H1 (cell line): ENCODE data around the gene CBLC. TPM values are rescaled to one million over a fixed set of nuclear protein-coding genes. Genes with fewer than 3 reads are reported as not detected.
A peak's percentile ranks its signal among the peaks of the same experiment; 100 is the strongest.

Experiments used
- CTCF ChIA-PET: fragments of 300-600 bp; sonication (Branson Sonifier 250); formaldehyde crosslinking; loops from one replicate; lab custom pipeline; 2021; ENCODE audit not compliant: partially characterized antibody; lab: Charles Lee
- POLR2A ChIA-PET: fragments of 300-600 bp; sonication (Branson Sonifier 250); formaldehyde crosslinking; loops from one replicate; lab custom pipeline; 2021; ENCODE audit warnings: inconsistent platforms; ENCODE audit not compliant: partially characterized antibody; lab: Charles Lee
- DNase-seq, 2 experiments: peaks; one replicate each; pipeline versions ENCODE4 v3.0.0 to v3.0.0-alpha.2; 2010 to 2022; ENCODE audit warnings: low spot score in 2 of 2, low read depth in 1 of 2, mixed read lengths in 1 of 2
- FAIRE-seq: peaks from 2 replicates; lab custom pipeline; 2011; peaks lifted over from hg19 to GRCh38; lab: Jason Lieb, UNC
- H2AFZ ChIP-seq: 2 replicates; pipeline ENCODE4 v1.8.1; 2012; ENCODE audit warnings: low read length, inconsistent platforms
- H2AK5ac ChIP-seq: 2 replicates; pipeline ENCODE4 v1.6.1; 2013; ENCODE audit warnings: low read depth, low read length
- H2BK120ac ChIP-seq: replicated peaks from 2 replicates; pipeline ENCODE3; 2013; ENCODE audit warnings: low read depth, low read length, inconsistent platforms
- H2BK12ac ChIP-seq: 2 replicates; pipeline ENCODE4 v1.6.1; 2013; ENCODE audit warnings: low read depth, low read length
- H2BK15ac ChIP-seq: 2 replicates; pipeline ENCODE4 v1.6.1; 2013; ENCODE audit warnings: low read length
- H2BK20ac ChIP-seq: 2 replicates; pipeline ENCODE4 v1.6.1; 2013; ENCODE audit warnings: low read length
- H2BK5ac ChIP-seq: 2 replicates; pipeline ENCODE4 v1.6.1; 2013; ENCODE audit warnings: low read depth, low read length
- H3K14ac ChIP-seq: 2 replicates; pipeline ENCODE4 v1.6.1; 2013; ENCODE audit warnings: inconsistent platforms; ENCODE audit not compliant: insufficient read length
- H3K18ac ChIP-seq: 2 replicates; pipeline ENCODE4 v1.6.1; 2013; ENCODE audit warnings: low read length; ENCODE audit errors: extremely low read depth
- H3K23ac ChIP-seq: 2 replicates; pipeline ENCODE4 v1.6.1; 2013; ENCODE audit warnings: inconsistent platforms; ENCODE audit not compliant: insufficient read length
- H3K23me2 ChIP-seq: 2 replicates; pipeline ENCODE4 v1.6.1; 2013; ENCODE audit warnings: low read depth, low read length
- H3K27ac ChIP-seq: 2 replicates; pipeline ENCODE4 v1.6.1; 2011; ENCODE audit warnings: low read depth, low read length, inconsistent platforms
- H3K27me3 ChIP-seq, 4 experiments: replicated peaks in 1 of 4; 1 replicate in 1 of 4; 2 replicates in 3 of 4; pipeline versions ENCODE4 v1.6.1 to v1.8.1; 2011 to 2013; ENCODE audit warnings: low read length in 3 of 4, mild to moderate bottlenecking in 3 of 4, inconsistent platforms in 2 of 4, mixed read lengths in 2 of 4, moderate library complexity in 1 of 4; ENCODE audit not compliant: control insufficient read depth in 3 of 4, insufficient read depth in 3 of 4; ENCODE audit errors: extremely low read depth in 1 of 4
- H3K36me3 ChIP-seq, 4 experiments: 2 replicates each; pipeline versions ENCODE4 v1.6.1 to v1.8.1; 2011 to 2013; ENCODE audit warnings: mild to moderate bottlenecking in 4 of 4, low read length in 3 of 4, moderate library complexity in 2 of 4, control low read depth in 1 of 4, inconsistent platforms in 1 of 4; ENCODE audit not compliant: insufficient read depth in 4 of 4, control insufficient read depth in 2 of 4
- H3K4ac ChIP-seq: replicated peaks from 2 replicates; pipeline ENCODE3; 2013; ENCODE audit warnings: low read length, low read depth, mixed read lengths, inconsistent platforms; ENCODE audit not compliant: insufficient read length
- H3K4me1 ChIP-seq, 4 experiments: replicated peaks in 1 of 4; 1 replicate in 1 of 4; 2 replicates in 3 of 4; pipeline versions ENCODE4 v1.6.1 to v1.8.1; 2011 to 2013; ENCODE audit warnings: low read length in 3 of 4, inconsistent platforms in 2 of 4, mixed read lengths in 1 of 4; ENCODE audit not compliant: insufficient read depth in 4 of 4, control insufficient read depth in 3 of 4
- H3K4me2 ChIP-seq, 2 experiments: 2 replicates each; pipeline versions ENCODE4 v1.6.1 to v1.8.1; 2011 to 2013; ENCODE audit warnings: low read depth in 2 of 2, low read length in 2 of 2, control low read depth in 1 of 2, inconsistent platforms in 1 of 2, mild to moderate bottlenecking in 1 of 2; ENCODE audit not compliant: insufficient read depth in 1 of 2
- H3K4me3 ChIP-seq, 4 experiments: fragments of 200-600, 300-600 bp in 1 of 4; sonication (generic), shearing (Covaris generic), sonication (Bioruptor Twin) in 1 of 4; 2 replicates each; pipeline versions ENCODE4 v1.5.1 to v1.8.1; 2011 to 2016; ENCODE audit warnings: low read length in 4 of 4, low read depth in 3 of 4, control low read depth in 2 of 4, inconsistent platforms in 2 of 4, mild to moderate bottlenecking in 2 of 4, mixed read lengths in 1 of 4, moderate library complexity in 1 of 4; ENCODE audit not compliant: insufficient read depth in 2 of 4; ENCODE audit errors: extremely low read depth in 1 of 4
- H3K56ac ChIP-seq: replicated peaks from 2 replicates; pipeline ENCODE3; 2013; ENCODE audit warnings: low read depth, mild to moderate bottlenecking, mixed read lengths, low read length, inconsistent platforms; ENCODE audit not compliant: insufficient read length
- H3K79me1 ChIP-seq: 2 replicates; pipeline ENCODE4 v1.6.1; 2013; ENCODE audit warnings: low read depth, low read length, control low read depth
- H3K79me2 ChIP-seq, 2 experiments: 2 replicates each; pipeline versions ENCODE4 v1.6.1 to v1.8.1; 2012 to 2013; ENCODE audit warnings: low read length in 2 of 2, mild to moderate bottlenecking in 2 of 2, inconsistent platforms in 1 of 2; ENCODE audit not compliant: insufficient read depth in 2 of 2, control insufficient read depth in 1 of 2
- H3K9ac ChIP-seq, 4 experiments: replicated peaks in 1 of 4; 1 replicate in 1 of 4; 2 replicates in 3 of 4; pipeline versions ENCODE4 v1.6.1 to v1.8.1; 2011 to 2013; ENCODE audit warnings: low read depth in 3 of 4, low read length in 3 of 4, control low read depth in 2 of 4, mild to moderate bottlenecking in 2 of 4, moderate library complexity in 2 of 4, inconsistent platforms in 1 of 4; ENCODE audit errors: extremely low read depth in 1 of 4
- H3K9me3 ChIP-seq, 2 experiments: 2 replicates each; pipeline versions ENCODE4 v1.6.1 to v1.8.1; 2012 to 2013; ENCODE audit warnings: mild to moderate bottlenecking in 2 of 2, moderate library complexity in 2 of 2, control low read depth in 1 of 2, inconsistent platforms in 1 of 2, low read depth in 1 of 2, low read length in 1 of 2, mixed read lengths in 1 of 2; ENCODE audit not compliant: insufficient read depth in 2 of 2
- H4K20me1 ChIP-seq, 2 experiments: replicated peaks in 1 of 2; 2 replicates each; pipeline versions ENCODE3 to v1.8.1; 2011 to 2013; ENCODE audit warnings: inconsistent platforms in 2 of 2, low read length in 2 of 2, mild to moderate bottlenecking in 1 of 2; ENCODE audit not compliant: insufficient read depth in 2 of 2, control insufficient read depth in 1 of 2
- H4K5ac ChIP-seq: 2 replicates; pipeline ENCODE4 v1.6.1; 2013; ENCODE audit warnings: low read length, low read depth, mixed read lengths, inconsistent platforms; ENCODE audit not compliant: insufficient read length
- H4K8ac ChIP-seq: 2 replicates; pipeline ENCODE4 v1.8.0; 2013; ENCODE audit warnings: mild to moderate bottlenecking, moderate library complexity, low read length, inconsistent platforms; ENCODE audit not compliant: insufficient read depth; ENCODE audit errors: extremely low read depth
- H4K91ac ChIP-seq: replicated peaks from 2 replicates; pipeline ENCODE3; 2013; ENCODE audit warnings: low read length, mixed read lengths, inconsistent platforms; ENCODE audit not compliant: insufficient read length
- EP300 ChIP-seq, 2 experiments: IDR thresholded peaks; 1 replicate in 1 of 2; 2 replicates in 1 of 2; pipeline ENCODE4 v1.6.1; 2011 to 2012; ENCODE audit warnings: low read depth in 2 of 2, low read length in 2 of 2, mild to moderate bottlenecking in 2 of 2, borderline replicate concordance in 1 of 2, inconsistent platforms in 1 of 2, moderate library complexity in 1 of 2
- JUN ChIP-seq: IDR thresholded peaks from 2 replicates; pipeline ENCODE4 v1.6.1; 2011; ENCODE audit warnings: low read depth, mild to moderate bottlenecking, improper control_type of control experiment, low read length
- NRF1 ChIP-seq: IDR thresholded peaks from 2 replicates; pipeline ENCODE4 v1.6.1; 2011; ENCODE audit warnings: mild to moderate bottlenecking, low read depth, low read length, improper control_type of control experiment
- SIN3A ChIP-seq, 2 experiments: IDR thresholded peaks in 1 of 2; conservative IDR thresholded peaks in 1 of 2; 2 replicates each; pipeline ENCODE4 v1.6.1; 2011 to 2012; ENCODE audit warnings: low read length in 2 of 2, improper control_type of control experiment in 1 of 2, low read depth in 1 of 2, mild to moderate bottlenecking in 1 of 2
- SP1 ChIP-seq: IDR thresholded peaks from 2 replicates; pipeline ENCODE4 v1.6.1; 2011; ENCODE audit warnings: low read depth, low read length
- WGBS, 2 experiments: shearing (Covaris generic) in 1 of 2; methylation state at CpG; one replicate each; pipeline versions ENCODE4 v1.1.6 to v1.1.7; 2013 to 2015; ENCODE audit warnings: low lambda C conversion rate in 2 of 2, mixed read lengths in 2 of 2, inconsistent platforms in 1 of 2, low coverage in 1 of 2, missing lambda C conversion rate in 1 of 2; ENCODE audit not compliant: insufficient replicate concordance in 2 of 2, insufficient coverage in 1 of 2, insufficient read length in 1 of 2; ENCODE audit errors: extremely low coverage in 1 of 2, missing lambda C conversion rate in 1 of 2; 5-methylcytosine and 5-hydroxymethylcytosine counted together
- polyA plus RNA-seq, 7 experiments: library from polyadenylated mRNA; depleted of rRNA in 3 of 7; stranded (reverse) in 5 of 7; unstranded in 2 of 7; fragments of >200 nt in 5 of 7; fragments of 200-250 nt in 2 of 7; gene quantifications; 1 replicate in 5 of 7; 2 replicates in 1 of 7; 4 replicates in 1 of 7; pipeline versions ENCODE4 v1.2.1 to v1.2.3, GENCODE V29; 2011 to 2013; ENCODE audit warnings: missing spikeins in 2 of 7, mixed read lengths in 2 of 7
- total RNA-seq: library from RNA; stranded (reverse); fragmentation: NEBNext Ultra II Directional; extraction: Animal tissue kit (Norgen Biotek cat#: 25700); gene quantifications from 2 replicates; pipeline ENCODE4 v1.2.1, GENCODE V29; 2021

CBLC gene
- total and polyA plus RNA-seq, 2 of the 8 experiments (the other 6 are each of a cell fraction or from before 2014, with no cell fraction given) = 17.4 to 35.7 TPM

GRCh38 chr19:44807162-44807561 is 29.5 kb downstream of the CBLC start:
- H2AFZ ChIP-seq = no peak overlapping the region
- no peak overlapping the region for H3K9ac ChIP-seq
- no peak overlapping the region for H3K14ac ChIP-seq
- no peak overlapping the region for H3K27ac ChIP-seq
- no peak overlapping the region for H3K23ac ChIP-seq
- H3K27me3 ChIP-seq = peaks cover 0 to 21% (median 18%) of the 10 kb centered on the region in 4 experiments; a peak in 6 of 7 replicates
- no peak overlapping the region for H2BK120ac ChIP-seq
- peaks cover 0 to 6% (median 2%) of the 10 kb centered on the region in 4 experiments; a peak in 4 of 8 replicates for H3K36me3 ChIP-seq
- H2BK20ac ChIP-seq = no peak overlapping the region
- H3K18ac ChIP-seq = no peak overlapping the region
- peaks cover 8 to 12% of the 10 kb centered on the region in 2 experiments for H4K20me1 ChIP-seq
- H3K79me1 ChIP-seq = peaks cover 2% of the 10 kb centered on the region; the same call in 1 of the 2 replicates
- peaks cover 5% of the 10 kb centered on the region; the same call in 1 of the 2 replicates for H3K23me2 ChIP-seq
- H3K56ac ChIP-seq = no peak overlapping the region
- no peaks in the 10 kb centered on the region for H3K79me2 ChIP-seq
- TF ChIP-seq SIN3A (conservative IDR thresholded peaks at IDR 0.05 in 1 of 2, IDR thresholded peaks at IDR 0.05 in 1 of 2; ENCODE audit: low read depth in 1 of 2, low read length in 2 of 2) (no peak), NRF1 (no peak), JUN (no peak), SP1 (no peak), EP300 (IDR thresholded peaks at IDR 0.05; ENCODE audit: borderline replicate concordance in 1 of 2, low read depth in 2 of 2, low read length in 2 of 2) (no peak)
- H3K4me1 ChIP-seq = peaks cover 4 to 34% (median 21%) of the 10 kb centered on the region in 4 experiments
- no peak overlapping the region for H3K4me3 ChIP-seq
- peak overlapping the region in 1 of 2 experiments; percentile 22; a peak in 3 of 4 replicates for H3K4me2 ChIP-seq
- H2BK5ac ChIP-seq = 0 out of 2 replicates have a peak overlapping the region, but pooled peaks have one; percentile 39
- H2BK15ac ChIP-seq = 0 out of 2 replicates have a peak overlapping the region, but pooled peaks have one; percentile 72
- no peak overlapping the region for H4K91ac ChIP-seq
- DNase-seq = no peak
- H2AK5ac ChIP-seq = peak overlapping the region; percentile 70
- no peak overlapping the region for H4K5ac ChIP-seq
- H2BK12ac ChIP-seq = peak overlapping the region; percentile 35
- peak overlapping the region; percentile 88 for H3K4ac ChIP-seq
- H3K9me3 ChIP-seq = no peaks in the 10 kb centered on the region
- H4K8ac ChIP-seq = no peak overlapping the region
- 90% methylated on average over 4 of the region's 5 CpGs; no CpG with 5 or more reads in 1 of the 2 experiments for WGBS, 2 experiments
- ChIA-PET CTCF (interaction anchor here (0.9 to 8.5 kb wide), 28 partner anchors 9 to 236 kb away, joined by 3 to 116 read pairs (median 6); partner anchors contain the start of gene NECTIN2), POLR2A (interaction anchor here (0.7 to 4.7 kb wide), 19 partner anchors 8 to 88 kb away, joined by 3 to 30 read pairs (median 4); partner anchors contain the start of gene NECTIN2)
- no peak for FAIRE-seq
